ENCODE results near the gene ZNF185.

The ZNF185 gene

GRCh38 chrX:152884171-152884570 lies 13.7 kb upstream of the ZNF185 start:
- TF ChIP-seq ZFX (IDR thresholded peaks at IDR 0.05; ENCODE audit: borderline replicate concordance) = no peak
- no peak overlapping the region for H3K27ac ChIP-seq

GRCh38 chrX:152886716-152887115 lies 11.2 kb upstream of the ZNF185 start:
- TF ChIP-seq CTCF (IDR thresholded peaks at IDR 0.05) = no peak
- TF ChIP-seq ZFX (IDR thresholded peaks at IDR 0.05; ENCODE audit: borderline replicate concordance) = no peak
- no peak overlapping the region for H3K27ac ChIP-seq

- TF ChIP-seq ZFX (IDR thresholded peaks at IDR 0.05; ENCODE audit: borderline replicate concordance) = no peak
- no peak for TF ChIP-seq CTCF (IDR thresholded peaks at IDR 0.05)
- H3K27ac ChIP-seq = no peak overlapping the region
Measured at GRCh38 chrX:152892499-152892898, 5.4 kb upstream of the ZNF185 start.

GRCh38 chrX:152892999-152893891 lies 4.6 kb upstream of the ZNF185 start:
- TF ChIP-seq CTCF (IDR thresholded peaks at IDR 0.05) (no peak), ZFX (IDR thresholded peaks at IDR 0.05; ENCODE audit: borderline replicate concordance) (no peak)
- no peak overlapping the region for H3K27ac ChIP-seq

GRCh38 chrX:152893980-152894610 lies 3.8 kb upstream of the ZNF185 start:
- TF ChIP-seq CTCF (IDR thresholded peaks at IDR 0.05) = no peak
- TF ChIP-seq ZFX (IDR thresholded peaks at IDR 0.05; ENCODE audit: borderline replicate concordance) = no peak
- no peak overlapping the region for H3K27ac ChIP-seq

GRCh38 chrX:152895121-152895520 lies 2.7 kb upstream of the ZNF185 start:
- no peak overlapping the region for H3K27ac ChIP-seq
- no peak for TF ChIP-seq CTCF (IDR thresholded peaks at IDR 0.05)
- TF ChIP-seq ZFX (IDR thresholded peaks at IDR 0.05; ENCODE audit: borderline replicate concordance) = no peak

GRCh38 chrX:152895724-152896420 lies 2.0 kb upstream of the ZNF185 start:
- H3K27ac ChIP-seq = no peak overlapping the region

More at GRCh38 chrX:152895724-152896420, 2.0 kb upstream of the ZNF185 start:
- no peak for TF ChIP-seq ZFX (IDR thresholded peaks at IDR 0.05; ENCODE audit: borderline replicate concordance)
- no peak for TF ChIP-seq CTCF (IDR thresholded peaks at IDR 0.05)

Measured in 22Rv1 (cell line).